H1 (cell line): ENCODE results near the gene HACD2. TPM values are rescaled to one million over a fixed set of nuclear protein-coding genes. Genes with fewer than 3 reads are reported as not detected.

Source experiments
- BACH1 ChIP-seq: IDR thresholded peaks from 2 replicates; pipeline ENCODE4 v1.6.1; 2012; ENCODE audit warnings: low read length, improper control_type of control experiment
- CHD1 ChIP-seq: IDR thresholded peaks from 2 replicates; pipeline ENCODE4 v1.6.1; 2012; ENCODE audit warnings: low read depth, low read length, improper control_type of control experiment
- EP300 ChIP-seq, 2 experiments: IDR thresholded peaks; 1 replicate in 1 of 2; 2 replicates in 1 of 2; pipeline ENCODE4 v1.6.1; 2011 to 2012; ENCODE audit warnings: low read depth in 2 of 2, low read length in 2 of 2, mild to moderate bottlenecking in 2 of 2, borderline replicate concordance in 1 of 2, inconsistent platforms in 1 of 2, moderate library complexity in 1 of 2
- KDM4A ChIP-seq: IDR thresholded peaks from one replicate; pipeline ENCODE4 v1.7.1; 2012; ENCODE audit warnings: low read depth, mild to moderate bottlenecking, moderate library complexity, low read length, inconsistent platforms; ENCODE audit not compliant: severe bottlenecking
- MAFK ChIP-seq: IDR thresholded peaks from 2 replicates; pipeline ENCODE4 v1.6.1; 2012; ENCODE audit warnings: low read depth, mild to moderate bottlenecking, improper control_type of control experiment, low read length
- polyA plus RNA-seq, 7 experiments: library from polyadenylated mRNA; depleted of rRNA in 3 of 7; stranded (reverse) in 5 of 7; unstranded in 2 of 7; fragments of >200 nt in 5 of 7; fragments of 200-250 nt in 2 of 7; gene quantifications; 1 replicate in 5 of 7; 2 replicates in 1 of 7; 4 replicates in 1 of 7; pipeline versions ENCODE4 v1.2.1 to v1.2.3, GENCODE V29; 2011 to 2013; ENCODE audit warnings: missing spikeins in 2 of 7, mixed read lengths in 2 of 7
- total RNA-seq: library from RNA; stranded (reverse); fragmentation: NEBNext Ultra II Directional; extraction: Animal tissue kit (Norgen Biotek cat#: 25700); gene quantifications from 2 replicates; pipeline ENCODE4 v1.2.1, GENCODE V29; 2021

Gene HACD2
- total and polyA plus RNA-seq, 2 of the 8 experiments (the other 6 are each of a cell fraction or from before 2014, with no cell fraction given): 24.9 to 31.2 TPM

DNA sequence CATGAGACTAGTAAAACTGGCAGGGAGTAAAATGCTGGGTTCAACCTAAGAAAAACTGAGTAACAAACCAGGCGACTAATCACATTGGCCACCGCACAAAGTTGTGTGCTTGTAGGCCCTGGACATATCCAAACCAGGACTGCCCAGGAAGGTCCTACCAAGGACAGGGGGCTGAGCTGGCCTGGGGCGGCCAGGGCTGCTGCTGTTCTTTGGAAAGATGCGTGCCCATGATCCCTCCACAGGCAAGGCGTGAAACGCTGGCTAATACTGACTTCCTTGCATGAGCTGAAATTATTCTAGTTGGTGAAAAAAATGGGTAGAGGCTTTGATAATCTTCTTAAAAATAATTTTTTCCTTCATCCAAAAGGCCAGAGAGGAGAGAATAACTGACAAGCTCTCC lies 79.0 kb downstream of the HACD2 start (continued):
- TF ChIP-seq KDM4A (no peak), CHD1 (no peak), BACH1 (no peak), MAFK (no peak), EP300 (IDR thresholded peaks at IDR 0.05; ENCODE audit: borderline replicate concordance in 1 of 2, low read depth in 2 of 2, low read length in 2 of 2) (no peak)
